GM18526 (cell line): ENCODE data around the gene KPNB1.

Source experiments
- POLR2A ChIP-seq: IDR thresholded peaks from 3 replicates; pipeline ENCODE4 v1.6.1; 2011; ENCODE audit not compliant: insufficient read length; ENCODE audit errors: extremely low read depth

The KPNB1 gene

GRCh38 chr17:47719411-47720152 lies 69.9 kb downstream of the KPNB1 start:
- no peak for TF ChIP-seq POLR2A

- no peak for TF ChIP-seq POLR2A
Observed at GRCh38 chr17:47720196-47720595, 70.5 kb downstream of the KPNB1 start.

GRCh38 chr17:47720754-47721533 lies 71.2 kb downstream of the KPNB1 start:
- TF ChIP-seq POLR2A = no peak

- no peak for TF ChIP-seq POLR2A
Observed at GRCh38 chr17:47721725-47722124, 72.0 kb downstream of the KPNB1 start.

GRCh38 chr17:47724705-47725104 lies 75.0 kb downstream of the KPNB1 start:
- no peak for TF ChIP-seq POLR2A

- TF ChIP-seq POLR2A = no peak
Observed at GRCh38 chr17:47725446-47726111, 75.9 kb downstream of the KPNB1 start.

- no peak for TF ChIP-seq POLR2A
Observed at GRCh38 chr17:47726796-47727703, 77.3 kb downstream of the KPNB1 start.

- TF ChIP-seq POLR2A = no peak
Observed at GRCh38 chr17:47727704-47728036, 78.0 kb downstream of the KPNB1 start.

- no peak for TF ChIP-seq POLR2A
Observed at GRCh38 chr17:47728214-47728877, 78.6 kb downstream of the KPNB1 start.

- TF ChIP-seq POLR2A = no peak
Observed at GRCh38 chr17:47729476-47729875, 79.8 kb downstream of the KPNB1 start.

- no peak for TF ChIP-seq POLR2A
Observed at GRCh38 chr17:47730681-47731080, 81.0 kb downstream of the KPNB1 start.

- TF ChIP-seq POLR2A = no peak
Observed at GRCh38 chr17:47731396-47731795, 81.7 kb downstream of the KPNB1 start.

- no peak for TF ChIP-seq POLR2A
Observed at GRCh38 chr17:47732399-47733046, 82.8 kb downstream of the KPNB1 start.

GRCh38 chr17:47733047-47733673 lies 83.4 kb downstream of the KPNB1 start, which contains the start of gene TBX21:
TSS of gene TBX21 (plus strand) at chr17:47733236. CDS start at chr17:47733455, 219 bp downstream.
- TF ChIP-seq POLR2A = peak; percentile 94
